PC-3 (cell line): ENCODE measurements around the gene COPS3. TPM values are rescaled to one million over a fixed set of nuclear protein-coding genes. Genes with fewer than 3 reads are reported as not detected.

Source experiments
- ATAC-seq: fragments of 200-7000 bp; cut with Tn5 transposase; 2 replicates; pipeline ENCODE4 v1.9.1; 2020; ENCODE audit warnings: mild to moderate bottlenecking, moderate library complexity
- BruUV-seq: library from RNA; stranded (reverse); fragments of 400-500 nt; replicated peaks from 2 replicates; lab custom pipeline; 2021; lab: Mats Ljungman, UMichigan
- CTCF ChIA-PET: fragments of 300-600 bp; sonication (Branson Sonifier 250); formaldehyde crosslinking; loops from one replicate; lab custom pipeline; 2022; ENCODE audit warnings: antibody characterized with exemption; lab: Charles Lee
- POLR2A ChIA-PET: fragments of 300-600 bp; sonication (Branson Sonifier 250); formaldehyde crosslinking; loops from one replicate; lab custom pipeline; 2022; ENCODE audit warnings: antibody characterized with exemption; ENCODE audit not compliant: unreplicated experiment; lab: Charles Lee
- DNase-seq: peaks from one replicate; pipeline ENCODE4 v3.0.0-alpha.2; 2015
- H2AFZ ChIP-seq: fragments of 300-600 bp; sonication (generic); 2 replicates; pipeline ENCODE4 v1.6.0; 2016; ENCODE audit warnings: antibody characterized with exemption, low read length
- H3F3A ChIP-seq: fragments of 300-600 bp; sonication (generic); one replicate; pipeline ENCODE4 v1.6.0; 2017; ENCODE audit warnings: antibody characterized with exemption, low read length, control low read depth, mild to moderate bottlenecking; ENCODE audit not compliant: unreplicated experiment
- H3K27ac ChIP-seq: fragments of 300-600 bp; sonication (generic); 2 replicates; pipeline ENCODE4 v1.5.1; 2016; ENCODE audit warnings: mild to moderate bottlenecking, low read length
- H3K27me3 ChIP-seq: fragments of 300-600 bp; sonication (generic); 2 replicates; pipeline ENCODE4 v1.6.1; 2016; ENCODE audit warnings: low read length, mixed read lengths
- H3K36me3 ChIP-seq: fragments of 300-600 bp; sonication (generic); 2 replicates; pipeline ENCODE4 v1.6.1; 2016; ENCODE audit warnings: low read depth, mixed run types, low read length, mixed read lengths
- H3K4me1 ChIP-seq: fragments of 300-600 bp; sonication (generic); 2 replicates; pipeline ENCODE4 v1.5.1; 2016; ENCODE audit warnings: low read length; ENCODE audit not compliant: insufficient read depth
- H3K4me2 ChIP-seq: fragments of 300-600 bp; sonication (generic); 2 replicates; pipeline ENCODE4 v1.6.0; 2016; ENCODE audit warnings: low read length
- H3K4me3 ChIP-seq: fragments of 300-600 bp; sonication (generic); 2 replicates; pipeline ENCODE4 v1.5.1; 2016; ENCODE audit warnings: mild to moderate bottlenecking, low read length, mixed read lengths
- H3K79me2 ChIP-seq: fragments of 300-600 bp; sonication (generic); 2 replicates; pipeline ENCODE4 v1.6.1; 2017; ENCODE audit warnings: low read length, mixed read lengths
- H3K9ac ChIP-seq: fragments of 300-600 bp; sonication (generic); 2 replicates; pipeline ENCODE4 v1.6.0; 2016; ENCODE audit warnings: mild to moderate bottlenecking, low read length
- H3K9me2 ChIP-seq: fragments of 300-600 bp; sonication (generic); replicated peaks from 2 replicates; pipeline ENCODE4 v1.6.1; 2016; ENCODE audit warnings: mixed run types, low read length, mixed read lengths
- H3K9me3 ChIP-seq: fragments of 300-600 bp; sonication (generic); 2 replicates; pipeline ENCODE4 v1.6.1; 2016; ENCODE audit warnings: low read length, mixed read lengths
- H4K20me1 ChIP-seq: fragments of 300-600 bp; sonication (generic); 2 replicates; pipeline ENCODE4 v1.6.1; 2016; ENCODE audit warnings: low read length, mixed read lengths
- EZH2 ChIP-seq: fragments of 300-600 bp; sonication (generic); IDR thresholded peaks from one replicate; pipeline ENCODE4 v1.6.1; 2017; ENCODE audit warnings: antibody characterized with exemption, mild to moderate bottlenecking, low read length; ENCODE audit not compliant: unreplicated experiment
- EZH2phosphoT487 ChIP-seq: fragments of 300-600 bp; sonication (generic); IDR thresholded peaks from 2 replicates; pipeline ENCODE4 v1.6.1; 2018; ENCODE audit warnings: mild to moderate bottlenecking, antibody characterized with exemption, low read length, borderline replicate concordance
- intact Hi-C: fragments of 100-400 bp; cut with micrococcal nuclease; formaldehyde crosslinking; loops from 2 replicates; pipeline ENCODE4 v1.9.0; 2023
- total RNA-seq: library from RNA; depleted of rRNA; stranded (reverse); fragments of >200 nt; gene quantifications from 2 replicates; pipeline ENCODE4 v1.2.3, GENCODE V29; 2014
- TF ChIP-seq, protein P1 (sequence below): fragments of 300-600 bp; sonication (generic); conservative IDR thresholded peaks from 2 replicates; pipeline ENCODE4 v1.5.1; 2017; ENCODE audit warnings: antibody characterized with exemption, low read depth, mild to moderate bottlenecking, low read length

The COPS3 gene
- total RNA-seq, 1 experiment from 2014 or later = 205 TPM

GRCh38 chr17:17221329-17221728, 59.7 kb downstream of the COPS3 start:
- Histone ChIP-seq H4K20me1 (no peaks in the 10 kb centered on the region), H3K4me3 (no peak overlapping the region), H3F3A (no peaks in the 10 kb centered on the region), H3K4me2 (no peak overlapping the region), H3K9ac (no peak overlapping the region), H3K79me2 (no peaks in the 10 kb centered on the region), H3K9me2 (no peaks in the 10 kb centered on the region), H2AFZ (no peak overlapping the region), H3K36me3 (peaks cover 67% of the 10 kb centered on the region), H3K27ac (no peak overlapping the region), H3K9me3 (no peaks in the 10 kb centered on the region), H3K27me3 (no peaks in the 10 kb centered on the region), H3K4me1 (no peaks in the 10 kb centered on the region)
- ATAC-seq (no peak), DNase-seq (no peak)
- TF ChIP-seq EZH2phosphoT487 (no peak), EZH2 (no peak)
- TF ChIP-seq, protein P1, sequence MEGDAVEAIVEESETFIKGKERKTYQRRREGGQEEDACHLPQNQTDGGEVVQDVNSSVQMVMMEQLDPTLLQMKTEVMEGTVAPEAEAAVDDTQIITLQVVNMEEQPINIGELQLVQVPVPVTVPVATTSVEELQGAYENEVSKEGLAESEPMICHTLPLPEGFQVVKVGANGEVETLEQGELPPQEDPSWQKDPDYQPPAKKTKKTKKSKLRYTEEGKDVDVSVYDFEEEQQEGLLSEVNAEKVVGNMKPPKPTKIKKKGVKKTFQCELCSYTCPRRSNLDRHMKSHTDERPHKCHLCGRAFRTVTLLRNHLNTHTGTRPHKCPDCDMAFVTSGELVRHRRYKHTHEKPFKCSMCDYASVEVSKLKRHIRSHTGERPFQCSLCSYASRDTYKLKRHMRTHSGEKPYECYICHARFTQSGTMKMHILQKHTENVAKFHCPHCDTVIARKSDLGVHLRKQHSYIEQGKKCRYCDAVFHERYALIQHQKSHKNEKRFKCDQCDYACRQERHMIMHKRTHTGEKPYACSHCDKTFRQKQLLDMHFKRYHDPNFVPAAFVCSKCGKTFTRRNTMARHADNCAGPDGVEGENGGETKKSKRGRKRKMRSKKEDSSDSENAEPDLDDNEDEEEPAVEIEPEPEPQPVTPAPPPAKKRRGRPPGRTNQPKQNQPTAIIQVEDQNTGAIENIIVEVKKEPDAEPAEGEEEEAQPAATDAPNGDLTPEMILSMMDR = no peak
- ChIA-PET CTCF (no interaction called here), POLR2A (no interaction called here)
- intact Hi-C loops = no loop called here
- BruUV-seq = no TSS peak

DNA sequence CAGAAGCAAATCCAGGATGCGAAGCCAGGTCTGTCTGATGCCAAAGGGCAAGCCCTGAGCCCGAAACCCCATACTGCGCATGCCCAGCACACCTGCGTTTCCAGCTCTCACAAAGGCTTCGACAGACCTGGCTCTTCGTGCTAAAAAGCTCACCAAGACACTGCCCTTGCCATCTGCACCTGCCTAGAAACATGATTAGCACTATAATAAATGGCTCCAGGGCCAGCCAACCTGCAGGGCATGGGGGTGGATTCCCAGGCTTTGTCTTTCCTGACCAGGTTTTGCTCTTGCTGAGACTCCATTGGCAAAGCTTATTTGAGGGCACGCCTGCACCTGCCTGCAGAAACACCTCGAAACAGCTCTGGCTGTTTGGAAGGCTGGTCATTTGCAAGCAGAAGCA, 60.5 kb downstream of the COPS3 start:
- H3K79me2 ChIP-seq = no peaks in the 10 kb centered on the region
- no peak overlapping the region for H3K4me3 ChIP-seq
- H2AFZ ChIP-seq = no peak overlapping the region
- TF ChIP-seq EZH2phosphoT487 (no peak), EZH2 (no peak)
- TF ChIP-seq, protein P1 = no peak
- ChIA-PET CTCF (no interaction called here), POLR2A (no interaction called here)
- ATAC-seq (no peak), DNase-seq (no peak)
- H3K4me1 ChIP-seq = no peaks in the 10 kb centered on the region
- intact Hi-C loops = no loop called here
- no peaks in the 10 kb centered on the region for H4K20me1 ChIP-seq
- H3K9ac ChIP-seq = no peak overlapping the region
- H3K27me3 ChIP-seq = no peaks in the 10 kb centered on the region
- no peak overlapping the region for H3K4me2 ChIP-seq
- no peak overlapping the region for H3K27ac ChIP-seq
- BruUV-seq = no TSS peak
- H3F3A ChIP-seq = no peaks in the 10 kb centered on the region
- no peaks in the 10 kb centered on the region for H3K9me3 ChIP-seq
- H3K36me3 ChIP-seq = peaks cover 59% of the 10 kb centered on the region
- no peaks in the 10 kb centered on the region for H3K9me2 ChIP-seq

- no peak overlapping the region for H2AFZ ChIP-seq
- intact Hi-C loops = no loop called here
Measured at GRCh38 chr17:17217995-17218394, 63.1 kb downstream of the COPS3 start.

More at GRCh38 chr17:17217995-17218394, 63.1 kb downstream of the COPS3 start:
- no peaks in the 10 kb centered on the region for H3K9me2 ChIP-seq
- H3K79me2 ChIP-seq = no peaks in the 10 kb centered on the region
- TF ChIP-seq EZH2phosphoT487 (no peak), EZH2 (no peak)
- TF ChIP-seq, protein P1 = no peak
- CTCF ChIA-PET = no interaction called here
- H4K20me1 ChIP-seq = no peaks in the 10 kb centered on the region
- POLR2A ChIA-PET = no interaction called here
- no peaks in the 10 kb centered on the region for H3K27me3 ChIP-seq
- H3K4me1 ChIP-seq = no peaks in the 10 kb centered on the region
- H3K9me3 ChIP-seq = no peaks in the 10 kb centered on the region
- no peak overlapping the region for H3K4me2 ChIP-seq
- H3F3A ChIP-seq = no peaks in the 10 kb centered on the region
- no peak overlapping the region for H3K27ac ChIP-seq
- H3K9ac ChIP-seq = no peak overlapping the region
- ATAC-seq = no peak
- peaks cover 58% of the 10 kb centered on the region for H3K36me3 ChIP-seq
- DNase-seq = no peak
- no TSS peak for BruUV-seq
- H3K4me3 ChIP-seq = no peak overlapping the region
